Measurements from ENCODE around the gene WIPF1.

WIPF1 gene

GRCh38 chr2:174631009-174631981, 33.7 kb upstream of the WIPF1 start:
- DNase-seq (ENCODE audit: low spot score): no peak
- in situ Hi-C loops (cut with MboI; ENCODE audit: low sequenced_read_pairs, unreplicated experiment): no loop called here
- no peak for TF ChIP-seq CTCF (IDR thresholded peaks at IDR 0.05; ENCODE audit: borderline replicate concordance, control extremely low read depth, extremely low read depth, insufficient read depth, missing control alignments)

- TF ChIP-seq CTCF (IDR thresholded peaks at IDR 0.05; ENCODE audit: borderline replicate concordance, control extremely low read depth, extremely low read depth, insufficient read depth, missing control alignments): no peak
- in situ Hi-C loops (cut with MboI; ENCODE audit: low sequenced_read_pairs, unreplicated experiment): no loop called here
- DNase-seq (ENCODE audit: low spot score): no peak
Observed at GRCh38 chr2:174630107-174630506, 32.5 kb upstream of the WIPF1 start.

GRCh38 chr2:174629506-174629905, 31.9 kb upstream of the WIPF1 start:
- in situ Hi-C loops (cut with MboI; ENCODE audit: low sequenced_read_pairs, unreplicated experiment): no loop called here
- no peak for TF ChIP-seq CTCF (IDR thresholded peaks at IDR 0.05; ENCODE audit: borderline replicate concordance, control extremely low read depth, extremely low read depth, insufficient read depth, missing control alignments)

GRCh38 chr2:174628528-174629169, 31.0 kb upstream of the WIPF1 start:
- in situ Hi-C loops (cut with MboI; ENCODE audit: low sequenced_read_pairs, unreplicated experiment): no loop called here

More at GRCh38 chr2:174629506-174629905, 31.9 kb upstream of the WIPF1 start:
- DNase-seq (ENCODE audit: low spot score): no peak

GRCh38 chr2:174627216-174627615, 29.6 kb upstream of the WIPF1 start:
- DNase-seq (ENCODE audit: low spot score): no peak
- no peak for TF ChIP-seq CTCF (IDR thresholded peaks at IDR 0.05; ENCODE audit: borderline replicate concordance, control extremely low read depth, extremely low read depth, insufficient read depth, missing control alignments)
- in situ Hi-C loops (cut with MboI; ENCODE audit: low sequenced_read_pairs, unreplicated experiment): no loop called here

More at GRCh38 chr2:174628528-174629169, 31.0 kb upstream of the WIPF1 start:
- TF ChIP-seq CTCF (IDR thresholded peaks at IDR 0.05; ENCODE audit: borderline replicate concordance, control extremely low read depth, extremely low read depth, insufficient read depth, missing control alignments): no peak
- no peak for DNase-seq (ENCODE audit: low spot score)

- DNase-seq (ENCODE audit: low spot score): no peak
- no peak for TF ChIP-seq CTCF (IDR thresholded peaks at IDR 0.05; ENCODE audit: borderline replicate concordance, control extremely low read depth, extremely low read depth, insufficient read depth, missing control alignments)
- in situ Hi-C loops (cut with MboI; ENCODE audit: low sequenced_read_pairs, unreplicated experiment): no loop called here
Observed at GRCh38 chr2:174624895-174625430, 27.4 kb upstream of the WIPF1 start.
